Astrocyte (in vitro differentiated cells and primary cell): ENCODE measurements around the gene GJC1. TPM values are rescaled to one million over a fixed set of nuclear protein-coding genes. Genes with fewer than 3 reads are reported as not detected.

Experiments used
- DNase-seq: peaks from one replicate; pipeline ENCODE4 v3.0.0-alpha.2; 2010; ENCODE audit warnings: low read depth
- FAIRE-seq: peaks from 2 replicates; lab custom pipeline; 2011; peaks lifted over from hg19 to GRCh38; lab: Jason Lieb, UNC
- H2AFZ ChIP-seq: 2 replicates; pipeline ENCODE4 v1.6.0; 2012; ENCODE audit warnings: low read depth, low read length, inconsistent platforms
- H3K27ac ChIP-seq: 2 replicates; pipeline ENCODE4 v1.5.1; 2011; ENCODE audit warnings: low read depth, low read length, inconsistent platforms
- H3K27me3 ChIP-seq: 2 replicates; pipeline ENCODE4 v1.6.0; 2011; ENCODE audit warnings: low read length, inconsistent platforms; ENCODE audit not compliant: insufficient read depth
- H3K36me3 ChIP-seq: 2 replicates; pipeline ENCODE4 v1.5.1; 2011; ENCODE audit warnings: low read length, inconsistent platforms; ENCODE audit not compliant: insufficient read depth
- H3K4me1 ChIP-seq: 2 replicates; pipeline ENCODE4 v1.5.1; 2011; ENCODE audit warnings: low read length, inconsistent platforms; ENCODE audit not compliant: insufficient read depth
- H3K4me2 ChIP-seq: 2 replicates; pipeline ENCODE4 v1.6.0; 2012; ENCODE audit warnings: low read length, inconsistent platforms
- H3K4me3 ChIP-seq: 2 replicates; pipeline ENCODE4 v1.5.1; 2011; ENCODE audit warnings: low read depth, mild to moderate bottlenecking, low read length, inconsistent platforms; ENCODE audit not compliant: insufficient read depth
- H3K79me2 ChIP-seq: 2 replicates; pipeline ENCODE4 v1.6.0; 2012; ENCODE audit warnings: mild to moderate bottlenecking, low read length, inconsistent platforms; ENCODE audit not compliant: insufficient read depth
- H3K9ac ChIP-seq: 2 replicates; pipeline ENCODE4 v1.6.0; 2012; ENCODE audit warnings: mild to moderate bottlenecking, low read length, inconsistent platforms
- H3K9me3 ChIP-seq: 2 replicates; pipeline ENCODE4 v1.5.1; 2012; ENCODE audit warnings: low read depth, mild to moderate bottlenecking, low read length, inconsistent platforms; ENCODE audit not compliant: insufficient read depth
- H4K20me1 ChIP-seq: 2 replicates; pipeline ENCODE4 v1.6.0; 2012; ENCODE audit warnings: low read length, inconsistent platforms; ENCODE audit not compliant: insufficient read depth
- H3K27ac Mint-ChIP-seq: one replicate; pipeline ENCODE4 v1.8.0; 2021; ENCODE audit warnings: mild to moderate bottlenecking, mixed read lengths; ENCODE audit not compliant: unreplicated experiment
- H3K27me3 Mint-ChIP-seq: one replicate; pipeline ENCODE4 v1.8.0; 2021; ENCODE audit warnings: low read depth, mixed read lengths; ENCODE audit not compliant: unreplicated experiment
- H3K36me3 Mint-ChIP-seq: one replicate; pipeline ENCODE4 v1.8.0; 2021; ENCODE audit warnings: low read depth, mixed read lengths; ENCODE audit not compliant: unreplicated experiment
- H3K4me1 Mint-ChIP-seq: one replicate; pipeline ENCODE4 v1.8.0; 2021; ENCODE audit warnings: low read depth, mixed read lengths; ENCODE audit not compliant: unreplicated experiment
- H3K4me3 Mint-ChIP-seq: one replicate; pipeline ENCODE4 v1.8.0; 2021; ENCODE audit warnings: mild to moderate bottlenecking, moderate library complexity, mixed read lengths; ENCODE audit not compliant: unreplicated experiment
- H3K9me3 Mint-ChIP-seq: one replicate; pipeline ENCODE4 v1.8.0; 2021; ENCODE audit warnings: mild to moderate bottlenecking, mixed read lengths; ENCODE audit not compliant: unreplicated experiment
- EZH2 ChIP-seq: IDR thresholded peaks from 2 replicates; pipeline ENCODE4 v1.6.1; 2012; ENCODE audit warnings: mild to moderate bottlenecking, low read length, inconsistent platforms; ENCODE audit not compliant: insufficient read depth
- total RNA-seq: library from RNA; stranded (reverse); gene quantifications from 2 replicates; pipeline ENCODE4 v1.2.1, GENCODE V29; 2021
- TF ChIP-seq, protein P1 (sequence below): IDR thresholded peaks from 2 replicates; pipeline ENCODE4 v1.5.1; 2011; ENCODE audit warnings: low read depth, mild to moderate bottlenecking, inconsistent platforms, low read length, moderate library complexity; ENCODE audit not compliant: insufficient read depth

The GJC1 gene
- total RNA-seq, 1 donor from 2014 or later = 38.4 TPM

- Histone ChIP-seq H3K4me2 (no peak overlapping the region), H3K36me3 (peaks cover 24% of the 10 kb centered on the region), H3K27me3 (no peaks in the 10 kb centered on the region), H3K79me2 (peaks cover 82% of the 10 kb centered on the region), H4K20me1 (peaks cover 27% of the 10 kb centered on the region), H3K4me3 (no peak overlapping the region), H3K4me1 (peaks cover 11% of the 10 kb centered on the region), H2AFZ (no peak overlapping the region), H3K27ac (no peak overlapping the region), H3K9me3 (no peaks in the 10 kb centered on the region), H3K9ac (no peak overlapping the region)
- no peaks in the 10 kb centered on the region for H3K9me3 Mint-ChIP-seq
- peaks cover 11% of the 10 kb centered on the region for H3K4me1 Mint-ChIP-seq
- H3K27me3 Mint-ChIP-seq = no peaks in the 10 kb centered on the region
- H3K36me3 Mint-ChIP-seq = peaks cover 14% of the 10 kb centered on the region
- DNase-seq = no peak
- H3K27ac Mint-ChIP-seq = no peak overlapping the region
- H3K4me3 Mint-ChIP-seq = no peak overlapping the region
- TF ChIP-seq, protein P1, sequence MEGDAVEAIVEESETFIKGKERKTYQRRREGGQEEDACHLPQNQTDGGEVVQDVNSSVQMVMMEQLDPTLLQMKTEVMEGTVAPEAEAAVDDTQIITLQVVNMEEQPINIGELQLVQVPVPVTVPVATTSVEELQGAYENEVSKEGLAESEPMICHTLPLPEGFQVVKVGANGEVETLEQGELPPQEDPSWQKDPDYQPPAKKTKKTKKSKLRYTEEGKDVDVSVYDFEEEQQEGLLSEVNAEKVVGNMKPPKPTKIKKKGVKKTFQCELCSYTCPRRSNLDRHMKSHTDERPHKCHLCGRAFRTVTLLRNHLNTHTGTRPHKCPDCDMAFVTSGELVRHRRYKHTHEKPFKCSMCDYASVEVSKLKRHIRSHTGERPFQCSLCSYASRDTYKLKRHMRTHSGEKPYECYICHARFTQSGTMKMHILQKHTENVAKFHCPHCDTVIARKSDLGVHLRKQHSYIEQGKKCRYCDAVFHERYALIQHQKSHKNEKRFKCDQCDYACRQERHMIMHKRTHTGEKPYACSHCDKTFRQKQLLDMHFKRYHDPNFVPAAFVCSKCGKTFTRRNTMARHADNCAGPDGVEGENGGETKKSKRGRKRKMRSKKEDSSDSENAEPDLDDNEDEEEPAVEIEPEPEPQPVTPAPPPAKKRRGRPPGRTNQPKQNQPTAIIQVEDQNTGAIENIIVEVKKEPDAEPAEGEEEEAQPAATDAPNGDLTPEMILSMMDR = no peak
- no peak for TF ChIP-seq EZH2
- FAIRE-seq = no peak
Observed at GRCh38 chr17:44804302-44805089, 25.6 kb downstream of the GJC1 start.

DNA sequence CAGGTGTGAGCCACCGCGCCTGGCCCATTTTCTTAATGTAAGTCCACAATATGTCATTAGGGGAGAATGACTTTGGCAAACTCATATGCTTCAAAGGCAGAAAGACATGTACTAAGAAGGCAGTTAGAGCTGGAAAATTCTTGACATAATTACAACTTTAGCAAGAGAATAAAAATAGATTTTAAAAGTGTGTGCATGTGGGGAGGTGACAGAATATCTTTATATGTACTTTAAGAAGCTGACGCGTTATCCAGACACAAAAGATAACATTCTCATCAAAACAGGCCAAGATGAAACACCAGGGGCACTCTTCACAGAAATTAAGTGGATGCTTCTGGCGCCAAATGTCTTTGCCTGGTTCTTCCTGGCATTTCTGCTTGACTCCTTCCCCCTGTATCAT lies 28.2 kb downstream of the GJC1 start:
- peaks cover 56% of the 10 kb centered on the region for H3K79me2 ChIP-seq
- peaks cover 8% of the 10 kb centered on the region for H4K20me1 ChIP-seq
- no peak overlapping the region for H3K4me2 ChIP-seq
- peaks cover 27% of the 10 kb centered on the region for H3K36me3 ChIP-seq
- H3K27ac ChIP-seq = no peak overlapping the region
- H3K27me3 ChIP-seq = no peaks in the 10 kb centered on the region
- no peak for TF ChIP-seq EZH2
- TF ChIP-seq, protein P1 = no peak
- Mint-ChIP-seq H3K9me3 (no peaks in the 10 kb centered on the region), H3K36me3 (peaks cover 14% of the 10 kb centered on the region), H3K4me3 (no peak overlapping the region), H3K27me3 (no peaks in the 10 kb centered on the region), H3K27ac (no peak overlapping the region), H3K4me1 (peaks cover 11% of the 10 kb centered on the region)
- H2AFZ ChIP-seq = no peak overlapping the region
- H3K9me3 ChIP-seq = no peaks in the 10 kb centered on the region
- FAIRE-seq = no peak
- no peak overlapping the region for H3K4me3 ChIP-seq
- H3K9ac ChIP-seq = no peak overlapping the region
- DNase-seq = no peak
- H3K4me1 ChIP-seq = peaks cover 9% of the 10 kb centered on the region

- Histone ChIP-seq H3K4me1 (peaks cover 28% of the 10 kb centered on the region), H3K27ac (no peak overlapping the region), H3K27me3 (no peaks in the 10 kb centered on the region), H3K9ac (no peak overlapping the region), H4K20me1 (no peaks in the 10 kb centered on the region), H2AFZ (no peak overlapping the region), H3K4me2 (no peak overlapping the region), H3K79me2 (peaks cover 24% of the 10 kb centered on the region), H3K36me3 (peaks cover 12% of the 10 kb centered on the region), H3K9me3 (no peaks in the 10 kb centered on the region), H3K4me3 (no peak overlapping the region)
- Mint-ChIP-seq H3K4me3 (no peak overlapping the region), H3K4me1 (peaks cover 31% of the 10 kb centered on the region), H3K9me3 (no peaks in the 10 kb centered on the region), H3K36me3 (peaks cover 6% of the 10 kb centered on the region), H3K27me3 (no peaks in the 10 kb centered on the region), H3K27ac (no peak overlapping the region)
- FAIRE-seq (no peak), DNase-seq (no peak)
- TF ChIP-seq, protein P1 = no peak
- TF ChIP-seq EZH2 = no peak
Observed at GRCh38 chr17:44798356-44798755, 31.7 kb downstream of the GJC1 start.
